ENCODE measurements around the gene CCND1.

Gene CCND1

DNA sequence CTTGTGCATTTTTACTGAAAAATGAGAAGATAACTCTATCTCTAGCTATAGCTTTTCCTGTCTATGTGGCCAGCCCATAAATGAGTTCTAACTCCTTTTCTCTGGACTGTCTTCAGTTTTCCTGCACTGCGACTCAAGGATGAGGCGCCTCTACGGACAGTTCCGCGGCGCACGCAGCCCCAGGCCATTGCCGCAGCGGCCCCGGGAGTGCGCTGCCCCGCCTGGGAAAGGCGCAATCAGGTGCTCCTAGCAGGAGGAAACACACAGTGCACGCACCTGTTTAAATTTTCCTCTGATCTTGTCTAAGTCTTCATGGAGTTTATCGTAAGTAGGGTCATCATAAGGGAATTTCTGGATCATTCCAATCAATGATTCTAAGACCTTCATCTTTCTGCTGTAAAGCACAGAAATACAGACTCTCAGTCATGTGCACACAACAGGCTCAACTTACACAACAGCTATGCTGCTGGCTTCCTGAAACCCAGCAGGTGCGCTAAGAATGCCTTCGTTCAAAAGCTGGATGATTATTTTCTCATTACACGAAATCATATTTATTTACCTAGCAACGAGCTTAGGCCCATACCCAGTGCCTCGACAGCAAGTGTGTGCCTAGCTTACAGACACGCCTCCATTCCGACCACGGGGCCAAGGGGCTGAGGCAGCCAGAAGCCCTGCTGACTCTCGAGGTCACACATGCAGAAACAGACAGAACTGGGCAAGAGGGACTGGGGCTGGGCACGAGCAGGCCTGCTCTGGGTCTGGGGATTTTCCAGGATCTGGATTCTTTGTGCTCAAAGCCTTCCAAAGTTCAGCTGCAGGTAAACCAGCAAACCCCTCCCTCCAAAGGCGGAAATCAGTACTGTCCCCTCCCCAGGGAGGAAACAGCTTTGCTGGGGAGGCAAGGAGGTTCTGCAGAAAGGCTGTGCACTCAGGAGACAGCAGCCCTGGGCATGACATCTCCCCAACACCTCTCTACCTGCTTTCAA, 27.0 kb downstream of the CCND1 start:
- Mint-ChIP-seq H3K9me3 (no peaks in the 10 kb centered on the region), H3K4me1 (peaks cover 12 to 19% of the 10 kb centered on the region in 2 donors), H3K27ac (no peak overlapping the region), H3K36me3 (peaks cover 33 to 56% of the 10 kb centered on the region in 2 donors), H3K27me3 (no peaks in the 10 kb centered on the region), H3K4me3 (no peak overlapping the region)
- DNase-seq: no peak
- no peak for ATAC-seq (replicated peaks)

DNA sequence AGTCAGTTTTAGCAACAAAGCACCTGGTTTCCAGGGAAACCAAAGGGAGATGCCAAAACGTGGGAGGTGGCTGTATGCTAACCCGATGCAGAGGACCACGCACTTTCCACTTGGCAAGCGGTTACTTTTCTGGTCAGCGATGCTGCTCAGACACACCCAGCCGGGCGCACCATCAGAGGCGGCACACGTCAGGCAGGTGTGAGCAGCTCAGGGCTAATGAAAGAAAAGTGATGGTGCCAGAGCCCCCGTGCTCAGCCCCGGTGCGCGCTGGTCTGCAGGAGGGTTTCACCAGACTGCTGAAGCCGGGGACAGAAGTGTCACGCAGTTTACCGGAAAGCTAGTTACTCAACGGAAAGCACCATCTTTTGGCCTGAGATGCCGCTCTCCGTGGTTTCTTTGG, 28.5 kb downstream of the CCND1 start:
- no peak overlapping the region for H3K4me3 Mint-ChIP-seq
- no peaks in the 10 kb centered on the region for H3K27me3 Mint-ChIP-seq
- peaks cover 23 to 46% of the 10 kb centered on the region in 2 donors for H3K36me3 Mint-ChIP-seq
- no peaks in the 10 kb centered on the region for H3K9me3 Mint-ChIP-seq
- H3K27ac Mint-ChIP-seq: no peak overlapping the region
- no peak for DNase-seq
- ATAC-seq (replicated peaks): no peak
- H3K4me1 Mint-ChIP-seq: peaks cover 17 to 30% of the 10 kb centered on the region in 2 donors

DNA sequence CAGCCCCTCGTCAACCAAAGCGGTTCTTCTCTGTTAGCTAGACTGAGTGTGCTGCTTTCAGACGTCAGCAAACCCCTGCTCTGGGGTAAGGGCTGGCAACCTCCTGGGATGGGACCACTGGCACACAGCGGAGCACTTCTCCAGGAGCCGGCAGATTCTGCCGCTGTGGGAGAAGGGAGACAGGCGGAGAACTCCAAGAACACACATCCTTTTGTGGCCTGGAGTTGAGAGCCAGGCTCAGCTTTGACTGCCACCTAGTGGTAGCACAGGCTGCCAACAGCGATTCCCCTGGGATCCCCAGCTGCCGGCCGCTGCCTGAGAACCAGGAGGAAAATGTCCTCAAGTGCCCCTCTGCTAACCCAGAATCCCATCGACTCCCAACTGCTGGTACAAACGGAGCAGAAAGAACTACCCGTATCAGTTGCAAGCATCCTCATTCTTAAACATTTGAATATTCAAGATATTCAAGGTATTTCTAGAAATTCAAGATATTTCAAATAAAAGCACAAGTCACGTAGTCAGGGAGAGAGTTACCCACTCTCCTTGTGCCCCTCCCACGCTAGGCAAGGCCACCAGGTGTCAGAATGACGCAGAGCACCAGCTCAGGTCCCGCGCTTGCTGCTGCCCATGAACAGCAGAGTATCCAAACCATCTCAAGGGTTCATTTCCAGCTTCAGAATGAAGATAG, 29.3 kb downstream of the CCND1 start:
- no peaks in the 10 kb centered on the region for H3K27me3 Mint-ChIP-seq
- H3K36me3 Mint-ChIP-seq: peaks cover 20 to 43% of the 10 kb centered on the region in 2 donors
- H3K9me3 Mint-ChIP-seq: no peaks in the 10 kb centered on the region
- H3K4me3 Mint-ChIP-seq: no peak overlapping the region
- peak; percentile 56 for DNase-seq
- H3K27ac Mint-ChIP-seq: peak overlapping the region; percentile 22
- peak; percentile 33 to 41 for ATAC-seq (replicated peaks)
- peaks cover 18 to 36% of the 10 kb centered on the region in 2 donors for H3K4me1 Mint-ChIP-seq

- Mint-ChIP-seq H3K36me3 (peaks cover 18 to 35% of the 10 kb centered on the region in 2 donors), H3K27me3 (no peaks in the 10 kb centered on the region), H3K4me1 (peaks cover 19 to 42% of the 10 kb centered on the region in 2 donors), H3K4me3 (no peak overlapping the region), H3K9me3 (no peaks in the 10 kb centered on the region), H3K27ac (no peak overlapping the region)
- ATAC-seq (replicated peaks) (no peak), DNase-seq (no peak)
These were observed 30.9 kb downstream of the CCND1 start for GRCh38 chr11:69671734-69672465.

DNA sequence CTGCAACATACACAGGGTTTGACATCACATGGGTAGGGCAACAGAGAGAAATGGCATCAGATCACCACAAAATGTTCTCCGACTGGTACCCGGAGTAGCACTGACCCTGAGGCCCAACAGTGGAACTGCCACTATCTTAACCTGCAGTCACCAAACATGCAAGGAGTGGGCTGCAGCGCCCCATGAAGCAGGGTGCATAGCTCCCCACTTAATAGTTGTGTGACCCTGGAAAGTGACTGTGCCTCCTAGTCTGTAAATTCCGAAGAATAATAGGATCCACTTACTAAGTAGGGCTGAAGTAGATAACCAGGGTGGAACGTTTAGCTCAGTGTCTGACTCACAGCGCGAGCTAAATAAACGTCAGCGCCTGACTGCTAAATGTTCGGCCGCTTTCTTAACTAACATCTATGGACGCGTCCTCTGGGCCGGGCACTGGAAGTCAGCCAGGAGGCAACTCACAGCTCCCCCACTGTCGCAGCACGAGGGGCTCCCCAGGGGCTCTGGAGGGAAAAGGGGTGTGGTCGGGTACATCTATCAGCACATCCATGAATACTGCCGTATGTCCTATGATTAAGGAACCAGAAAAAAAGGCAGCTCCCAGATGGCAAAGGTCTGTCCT, 33.4 kb downstream of the CCND1 start:
- DNase-seq (no peak), ATAC-seq (replicated peaks) (peak in 1 of 2 donors; percentile 13)
- Mint-ChIP-seq H3K27ac (peak overlapping the region; percentile 99), H3K36me3 (peaks cover 11 to 20% of the 10 kb centered on the region in 2 donors), H3K27me3 (no peaks in the 10 kb centered on the region), H3K9me3 (no peaks in the 10 kb centered on the region), H3K4me1 (peaks cover 16 to 42% of the 10 kb centered on the region in 2 donors), H3K4me3 (peak overlapping the region; percentile 95 to 99)

- DNase-seq (peak; percentile 88), ATAC-seq (replicated peaks) (peak; percentile 91 to 93)
- H3K4me3 Mint-ChIP-seq: peak within 1 kb of the TSS; percentile 95 to 99
- no peaks in the 10 kb centered on the region for H3K27me3 Mint-ChIP-seq
- peaks cover 16 to 39% of the 10 kb centered on the region in 2 donors for H3K4me1 Mint-ChIP-seq
- H3K27ac Mint-ChIP-seq: peak within 1 kb of the TSS; percentile 99
- H3K9me3 Mint-ChIP-seq: no peaks in the 10 kb centered on the region
- peaks cover 11 to 18% of the 10 kb centered on the region in 2 donors for H3K36me3 Mint-ChIP-seq
These were observed 34.1 kb downstream of the CCND1 start, which contains the start of gene LTO1 for GRCh38 chr11:69674886-69675714. TSS of gene LTO1 (minus strand) at chr11:69675353. CDS start at chr11:69675239, 114 bp downstream.

GRCh38 chr11:69677749-69678148, 36.8 kb downstream of the CCND1 start:
- peaks cover 9 to 29% of the 10 kb centered on the region in 2 donors for H3K4me1 Mint-ChIP-seq
- no peaks in the 10 kb centered on the region for H3K9me3 Mint-ChIP-seq
- H3K36me3 Mint-ChIP-seq: peaks cover 7 to 8% of the 10 kb centered on the region in 2 donors
- H3K4me3 Mint-ChIP-seq: no peak overlapping the region
- no peak overlapping the region for H3K27ac Mint-ChIP-seq
- H3K27me3 Mint-ChIP-seq: peaks cover 5 to 6% of the 10 kb centered on the region in 2 donors
- no peak for DNase-seq
- no peak for ATAC-seq (replicated peaks)

DNA sequence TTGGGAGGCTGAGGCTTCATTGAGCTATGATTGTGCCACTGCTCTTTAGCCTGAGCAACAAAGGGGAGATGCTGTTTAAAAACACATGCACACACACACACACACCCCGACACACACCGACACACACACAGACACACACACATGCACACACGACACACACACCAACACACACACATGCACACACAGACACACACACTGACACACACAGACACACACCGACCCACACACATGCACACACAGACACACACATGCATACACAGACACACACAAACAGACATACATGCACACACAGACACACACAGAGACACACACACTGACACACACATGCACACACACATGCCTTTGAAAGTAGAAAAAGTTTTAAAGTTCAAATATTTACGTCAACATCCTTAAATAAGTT, 39.7 kb downstream of the CCND1 start:
- no peak for DNase-seq
- no peak overlapping the region for H3K27ac Mint-ChIP-seq
- no peaks in the 10 kb centered on the region for H3K36me3 Mint-ChIP-seq
- H3K27me3 Mint-ChIP-seq: peaks cover 17 to 19% of the 10 kb centered on the region in 2 donors
- H3K4me1 Mint-ChIP-seq: peaks cover 2 to 6% of the 10 kb centered on the region in 2 donors
- no peak overlapping the region for H3K4me3 Mint-ChIP-seq
- peaks cover 0 to 1% of the 10 kb centered on the region in 2 donors for H3K9me3 Mint-ChIP-seq
- no peak for ATAC-seq (replicated peaks)

DNA sequence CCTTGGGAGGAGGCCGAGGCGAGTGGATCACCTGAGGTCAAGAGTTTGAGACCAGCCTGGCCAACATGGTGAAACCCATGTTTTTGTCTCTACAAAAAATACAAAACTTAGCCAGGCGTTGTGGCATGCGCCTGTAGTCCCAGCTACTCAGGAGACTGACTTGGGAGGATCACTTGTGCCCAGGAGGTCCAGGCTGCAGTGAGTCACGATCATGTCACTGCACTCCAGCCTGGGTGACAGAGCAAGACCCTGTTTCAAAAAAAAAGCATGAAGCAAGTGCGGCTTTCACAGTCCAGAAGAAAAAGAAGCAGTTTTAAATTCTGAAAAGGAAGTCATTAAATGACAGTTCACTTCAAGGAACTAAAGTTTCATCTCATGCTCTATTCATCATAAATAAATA, 41.3 kb downstream of the CCND1 start:
- H3K27me3 Mint-ChIP-seq: peaks cover 28 to 30% of the 10 kb centered on the region in 2 donors
- H3K9me3 Mint-ChIP-seq: peaks cover 0 to 1% of the 10 kb centered on the region in 2 donors
- H3K4me3 Mint-ChIP-seq: no peak overlapping the region
- H3K27ac Mint-ChIP-seq: peak overlapping the region; percentile 49
- no peaks in the 10 kb centered on the region for H3K36me3 Mint-ChIP-seq
- H3K4me1 Mint-ChIP-seq: peaks cover 5 to 11% of the 10 kb centered on the region in 2 donors
- no peak for ATAC-seq (replicated peaks)
- DNase-seq: no peak

DNA sequence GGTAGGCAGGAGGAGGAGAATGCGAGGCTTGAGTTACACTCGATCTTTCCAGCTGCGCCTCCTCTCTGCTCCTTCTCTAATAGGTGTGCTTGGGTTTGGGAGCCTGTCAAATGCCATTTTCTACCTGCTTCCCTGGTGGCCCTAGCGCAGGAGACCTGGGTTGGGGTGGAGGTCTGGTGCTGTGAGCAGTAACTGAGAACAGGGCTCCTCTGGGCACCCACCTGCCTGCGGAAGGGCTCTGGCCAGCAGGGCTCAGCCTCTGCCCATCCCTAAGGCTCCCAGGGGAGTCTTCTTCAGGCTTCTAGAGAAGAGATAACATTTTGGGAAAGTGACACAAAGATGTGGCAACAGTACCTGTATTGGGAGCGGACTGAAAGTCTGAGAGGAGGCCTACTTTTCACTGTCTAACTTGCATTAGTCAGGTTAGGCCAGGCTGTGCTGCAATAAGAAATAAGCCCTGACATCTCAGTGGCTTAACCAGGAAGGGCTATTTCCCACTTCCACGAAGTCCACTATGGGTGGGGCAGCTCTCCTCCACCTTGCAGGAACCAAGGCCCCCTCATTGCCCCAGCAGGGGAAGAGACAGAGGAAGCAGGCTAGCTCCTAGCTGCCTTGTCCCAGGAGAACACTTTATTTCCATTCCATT, 41.8 kb downstream of the CCND1 start:
- no peak for ATAC-seq (replicated peaks)
- H3K27me3 Mint-ChIP-seq: peaks cover 28 to 32% of the 10 kb centered on the region in 2 donors
- no peak overlapping the region for H3K27ac Mint-ChIP-seq
- H3K4me3 Mint-ChIP-seq: no peak overlapping the region
- H3K36me3 Mint-ChIP-seq: no peaks in the 10 kb centered on the region
- peaks cover 0 to 1% of the 10 kb centered on the region in 2 donors for H3K9me3 Mint-ChIP-seq
- no peak for DNase-seq
- peaks cover 5 to 11% of the 10 kb centered on the region in 2 donors for H3K4me1 Mint-ChIP-seq

- Mint-ChIP-seq H3K4me1 (peaks cover 8 to 18% of the 10 kb centered on the region in 2 donors), H3K36me3 (no peaks in the 10 kb centered on the region), H3K27me3 (peaks cover 37 to 40% of the 10 kb centered on the region in 2 donors), H3K9me3 (peaks cover 0 to 1% of the 10 kb centered on the region in 2 donors), H3K27ac (no peak overlapping the region), H3K4me3 (no peak overlapping the region)
- ATAC-seq (replicated peaks): no peak
- DNase-seq: no peak
These were observed 42.9 kb downstream of the CCND1 start for GRCh38 chr11:69683764-69684333.

- peaks cover 8 to 18% of the 10 kb centered on the region in 2 donors for H3K4me1 Mint-ChIP-seq
- H3K4me3 Mint-ChIP-seq: no peak overlapping the region
- no peak overlapping the region for H3K27ac Mint-ChIP-seq
- no peak for DNase-seq
- peaks cover 0 to 1% of the 10 kb centered on the region in 2 donors for H3K9me3 Mint-ChIP-seq
- ATAC-seq (replicated peaks): no peak
- peaks cover 42 to 48% of the 10 kb centered on the region in 2 donors for H3K27me3 Mint-ChIP-seq
- H3K36me3 Mint-ChIP-seq: no peaks in the 10 kb centered on the region
These were observed 43.7 kb downstream of the CCND1 start for GRCh38 chr11:69684651-69685050.
